T-helper 1 cell (primary cell): ENCODE measurements around the gene TMEM132E.

ENCODE experiments used
- DNase-seq, 5 donors: peaks; one replicate each; pipeline ENCODE4 v3.0.0-alpha.2; 2012 to 2020

Gene TMEM132E

GRCh38 chr17:34635876-34636275 is 56.5 kb downstream of the TMEM132E start:
- no peak for DNase-seq

- no peak for DNase-seq
These were observed 57.7 kb downstream of the TMEM132E start for GRCh38 chr17:34637041-34637547.

- peak; percentile 49 to 75 (median 67) for DNase-seq
These were observed 58.5 kb downstream of the TMEM132E start for GRCh38 chr17:34637548-34638525.

- DNase-seq, result no peak
These were observed 59.3 kb downstream of the TMEM132E start for GRCh38 chr17:34638526-34639260.

- DNase-seq, result no peak
These were observed 60.5 kb downstream of the TMEM132E start for GRCh38 chr17:34639706-34640425.

- DNase-seq, result no peak
These were observed 62.0 kb downstream of the TMEM132E start for GRCh38 chr17:34641368-34641767.

GRCh38 chr17:34644941-34645550 is 65.7 kb downstream of the TMEM132E start:
- DNase-seq, result no peak

GRCh38 chr17:34645594-34645993 is 66.2 kb downstream of the TMEM132E start:
- DNase-seq, result no peak

GRCh38 chr17:34647511-34647910 is 68.1 kb downstream of the TMEM132E start:
- DNase-seq, result no peak

GRCh38 chr17:34650051-34650750 is 70.8 kb downstream of the TMEM132E start:
- no peak for DNase-seq

GRCh38 chr17:34651402-34651811 is 72.0 kb downstream of the TMEM132E start:
- no peak for DNase-seq

GRCh38 chr17:34652021-34652555 is 72.7 kb downstream of the TMEM132E start:
- DNase-seq, result no peak

GRCh38 chr17:34653511-34653910 is 74.1 kb downstream of the TMEM132E start:
- DNase-seq, result no peak

GRCh38 chr17:34654276-34654880 is 75.0 kb downstream of the TMEM132E start:
- DNase-seq, result no peak

GRCh38 chr17:34654881-34655276 is 75.5 kb downstream of the TMEM132E start:
- no peak for DNase-seq

GRCh38 chr17:34656801-34657200 is 77.4 kb downstream of the TMEM132E start:
- DNase-seq, result no peak

GRCh38 chr17:34658811-34659560 is 79.6 kb downstream of the TMEM132E start:
- DNase-seq, result no peak

- DNase-seq, result no peak
These were observed 84.3 kb downstream of the TMEM132E start for GRCh38 chr17:34663714-34664113.

GRCh38 chr17:34665150-34665806 is 85.9 kb downstream of the TMEM132E start:
- DNase-seq, result no peak
